ENCODE results near the gene ANKRD12. TPM values are rescaled to one million over a fixed set of nuclear protein-coding genes. Genes with fewer than 3 reads are reported as not detected.

ANKRD12 gene
- total RNA-seq, 2 experiments from 2014 or later = 33.1 to 33.9 TPM

- H3K36me3 Mint-ChIP-seq = peaks cover 3% of the 10 kb centered on the region
- no peak overlapping the region for H3K27ac Mint-ChIP-seq
- no peaks in the 10 kb centered on the region for H3K9me3 Mint-ChIP-seq
- DNase-seq = no peak
- no peaks in the 10 kb centered on the region for H3K27me3 Mint-ChIP-seq
- no peak overlapping the region for H3K4me3 Mint-ChIP-seq
- H3K4me1 Mint-ChIP-seq = peaks cover 17% of the 10 kb centered on the region
Measured at GRCh38 chr18:9206421-9206820, 69.8 kb downstream of the ANKRD12 start.

GRCh38 chr18:9209279-9209678 lies 72.7 kb downstream of the ANKRD12 start:
- no peak for DNase-seq
- Mint-ChIP-seq H3K4me1 (peaks cover 22% of the 10 kb centered on the region), H3K27ac (no peak overlapping the region), H3K27me3 (no peaks in the 10 kb centered on the region), H3K36me3 (peaks cover 5% of the 10 kb centered on the region), H3K4me3 (no peak overlapping the region), H3K9me3 (no peaks in the 10 kb centered on the region)

- no peak for DNase-seq
- Mint-ChIP-seq H3K9me3 (no peaks in the 10 kb centered on the region), H3K27ac (no peak overlapping the region), H3K36me3 (peaks cover 10% of the 10 kb centered on the region), H3K4me1 (peaks cover 18% of the 10 kb centered on the region), H3K27me3 (no peaks in the 10 kb centered on the region), H3K4me3 (no peak overlapping the region)
Measured at GRCh38 chr18:9210966-9211365, 74.4 kb downstream of the ANKRD12 start.

DNA sequence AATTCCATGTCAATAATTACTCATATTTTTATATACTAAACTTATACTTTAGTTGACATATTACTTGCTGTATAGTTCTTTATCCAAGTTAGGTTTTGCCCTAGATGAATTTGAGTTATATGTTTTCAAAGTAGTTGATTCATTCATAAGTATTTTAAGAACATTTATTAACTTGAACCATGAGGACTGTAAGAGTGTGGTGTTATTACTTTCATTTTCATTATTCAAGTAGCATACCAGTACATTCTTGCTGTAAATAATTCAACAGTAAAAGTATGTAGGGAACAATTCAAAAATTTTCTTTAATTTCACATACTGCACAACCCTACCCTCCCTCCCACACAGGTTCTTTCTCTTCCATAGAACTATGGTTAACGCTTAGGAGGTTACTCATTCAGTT lies 75.4 kb downstream of the ANKRD12 start:
- Mint-ChIP-seq H3K4me1 (peaks cover 18% of the 10 kb centered on the region), H3K4me3 (no peak overlapping the region), H3K36me3 (peaks cover 10% of the 10 kb centered on the region), H3K27ac (no peak overlapping the region), H3K27me3 (no peaks in the 10 kb centered on the region), H3K9me3 (no peaks in the 10 kb centered on the region)
- no peak for DNase-seq

GRCh38 chr18:9215221-9215933 lies 78.8 kb downstream of the ANKRD12 start:
- Mint-ChIP-seq H3K4me1 (peaks cover 14% of the 10 kb centered on the region), H3K36me3 (peaks cover 15% of the 10 kb centered on the region), H3K9me3 (no peaks in the 10 kb centered on the region), H3K4me3 (no peak overlapping the region), H3K27me3 (no peaks in the 10 kb centered on the region), H3K27ac (no peak overlapping the region)
- no peak for DNase-seq

GRCh38 chr18:9216459-9216858 lies 79.9 kb downstream of the ANKRD12 start:
- Mint-ChIP-seq H3K4me3 (no peak overlapping the region), H3K27ac (no peak overlapping the region), H3K27me3 (no peaks in the 10 kb centered on the region), H3K9me3 (no peaks in the 10 kb centered on the region), H3K4me1 (peaks cover 7% of the 10 kb centered on the region), H3K36me3 (peaks cover 19% of the 10 kb centered on the region)
- no peak for DNase-seq

GRCh38 chr18:9217743-9218451 lies 81.3 kb downstream of the ANKRD12 start:
- no peaks in the 10 kb centered on the region for H3K27me3 Mint-ChIP-seq
- H3K27ac Mint-ChIP-seq = no peak overlapping the region
- H3K36me3 Mint-ChIP-seq = peaks cover 24% of the 10 kb centered on the region
- no peaks in the 10 kb centered on the region for H3K9me3 Mint-ChIP-seq
- peaks cover 2% of the 10 kb centered on the region for H3K4me1 Mint-ChIP-seq
- no peak for DNase-seq
- no peak overlapping the region for H3K4me3 Mint-ChIP-seq

DNA sequence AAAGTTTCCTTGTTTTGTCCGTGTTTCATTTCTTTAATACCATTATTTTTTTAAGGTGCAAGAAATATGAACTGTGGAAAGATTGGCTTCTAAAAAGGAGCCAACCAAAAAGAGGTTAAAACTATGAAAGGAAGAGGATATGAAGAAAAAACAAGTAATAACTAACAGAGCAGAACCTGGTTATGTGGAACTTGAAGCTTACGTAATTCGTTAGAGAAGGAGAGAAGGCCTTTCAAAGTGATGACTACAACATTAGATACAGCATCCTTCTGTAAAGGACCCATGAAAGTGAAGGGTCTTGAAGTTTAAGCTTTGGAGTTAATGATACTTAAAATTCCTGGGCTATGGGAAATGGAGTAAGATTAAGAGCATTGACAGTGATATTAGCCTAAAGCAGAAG lies 84.5 kb downstream of the ANKRD12 start:
- H3K27ac Mint-ChIP-seq = no peak overlapping the region
- no peaks in the 10 kb centered on the region for H3K27me3 Mint-ChIP-seq
- H3K4me3 Mint-ChIP-seq = no peak overlapping the region
- H3K36me3 Mint-ChIP-seq = peaks cover 26% of the 10 kb centered on the region
- DNase-seq = no peak
- H3K9me3 Mint-ChIP-seq = no peaks in the 10 kb centered on the region
- H3K4me1 Mint-ChIP-seq = no peaks in the 10 kb centered on the region

GRCh38 chr18:9221661-9222060 lies 85.1 kb downstream of the ANKRD12 start:
- Mint-ChIP-seq H3K4me1 (no peaks in the 10 kb centered on the region), H3K9me3 (no peaks in the 10 kb centered on the region), H3K4me3 (no peak overlapping the region), H3K27ac (no peak overlapping the region), H3K36me3 (peaks cover 31% of the 10 kb centered on the region), H3K27me3 (no peaks in the 10 kb centered on the region)
- DNase-seq = no peak

DNA sequence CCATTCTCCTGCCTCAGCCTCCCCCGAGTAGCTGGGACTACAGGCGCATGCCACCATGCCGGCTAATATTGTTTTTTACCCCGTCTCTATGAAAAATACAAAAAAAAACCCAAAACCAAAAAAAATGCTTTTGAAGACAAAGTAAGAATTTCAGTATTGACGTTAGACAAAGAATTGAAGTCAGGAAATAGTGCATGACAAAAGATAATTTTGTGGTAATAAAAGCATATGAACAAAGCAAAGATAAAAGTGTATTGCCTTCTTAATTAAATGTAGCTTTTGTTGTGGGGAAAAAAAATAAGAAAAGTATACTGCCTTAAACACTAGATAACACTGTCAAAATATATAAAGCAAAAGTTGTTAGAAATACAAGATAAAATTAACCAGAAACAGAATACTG lies 86.8 kb downstream of the ANKRD12 start:
- H3K27me3 Mint-ChIP-seq = no peaks in the 10 kb centered on the region
- peaks cover 3% of the 10 kb centered on the region for H3K4me1 Mint-ChIP-seq
- H3K4me3 Mint-ChIP-seq = no peak overlapping the region
- DNase-seq = no peak
- H3K9me3 Mint-ChIP-seq = no peaks in the 10 kb centered on the region
- H3K27ac Mint-ChIP-seq = no peak overlapping the region
- peaks cover 40% of the 10 kb centered on the region for H3K36me3 Mint-ChIP-seq

GRCh38 chr18:9226463-9226862 lies 89.9 kb downstream of the ANKRD12 start:
- no peaks in the 10 kb centered on the region for H3K27me3 Mint-ChIP-seq
- no peak overlapping the region for H3K27ac Mint-ChIP-seq
- peaks cover 9% of the 10 kb centered on the region for H3K4me1 Mint-ChIP-seq
- H3K4me3 Mint-ChIP-seq = no peak overlapping the region
- DNase-seq = no peak
- peaks cover 10% of the 10 kb centered on the region for H3K9me3 Mint-ChIP-seq
- peaks cover 64% of the 10 kb centered on the region for H3K36me3 Mint-ChIP-seq

- Mint-ChIP-seq H3K4me3 (no peak overlapping the region), H3K9me3 (peaks cover 24% of the 10 kb centered on the region), H3K27ac (no peak overlapping the region), H3K36me3 (peaks cover 67% of the 10 kb centered on the region), H3K4me1 (peaks cover 10% of the 10 kb centered on the region), H3K27me3 (no peaks in the 10 kb centered on the region)
- no peak for DNase-seq
Measured at GRCh38 chr18:9231852-9232486, 95.4 kb downstream of the ANKRD12 start.

DNA sequence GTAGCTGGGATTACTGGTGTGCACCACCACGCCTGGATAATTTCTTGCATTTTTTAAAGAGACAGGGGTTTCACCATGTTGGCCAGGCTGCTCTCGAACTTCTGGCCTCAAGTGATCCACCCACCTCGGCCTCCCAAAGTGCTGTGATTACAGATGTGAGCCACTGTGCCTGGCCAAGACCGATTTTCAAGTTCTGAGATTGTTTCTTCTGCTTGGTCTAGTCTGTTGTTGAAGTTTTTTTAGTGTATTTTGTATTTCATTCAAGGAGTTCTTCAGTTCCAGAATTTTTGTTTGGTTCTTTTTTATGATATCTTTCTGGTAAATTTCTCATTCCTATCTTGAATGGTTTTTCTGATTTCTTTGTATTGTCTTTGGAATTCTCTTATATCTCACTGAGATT lies 96.4 kb downstream of the ANKRD12 start:
- H3K27me3 Mint-ChIP-seq = no peaks in the 10 kb centered on the region

GRCh38 chr18:9233771-9234440 lies 97.3 kb downstream of the ANKRD12 start:
- no peaks in the 10 kb centered on the region for H3K27me3 Mint-ChIP-seq
- peaks cover 23% of the 10 kb centered on the region for H3K9me3 Mint-ChIP-seq
- H3K36me3 Mint-ChIP-seq = peaks cover 61% of the 10 kb centered on the region
- H3K4me1 Mint-ChIP-seq = peaks cover 4% of the 10 kb centered on the region
- no peak overlapping the region for H3K27ac Mint-ChIP-seq
- no peak overlapping the region for H3K4me3 Mint-ChIP-seq
- no peak for DNase-seq

More for the DNA sequence above, 96.4 kb downstream of the ANKRD12 start:
- DNase-seq = no peak
- Mint-ChIP-seq H3K9me3 (peaks cover 24% of the 10 kb centered on the region), H3K36me3 (peaks cover 63% of the 10 kb centered on the region), H3K4me1 (peaks cover 8% of the 10 kb centered on the region), H3K27ac (no peak overlapping the region), H3K4me3 (no peak overlapping the region)

DNA sequence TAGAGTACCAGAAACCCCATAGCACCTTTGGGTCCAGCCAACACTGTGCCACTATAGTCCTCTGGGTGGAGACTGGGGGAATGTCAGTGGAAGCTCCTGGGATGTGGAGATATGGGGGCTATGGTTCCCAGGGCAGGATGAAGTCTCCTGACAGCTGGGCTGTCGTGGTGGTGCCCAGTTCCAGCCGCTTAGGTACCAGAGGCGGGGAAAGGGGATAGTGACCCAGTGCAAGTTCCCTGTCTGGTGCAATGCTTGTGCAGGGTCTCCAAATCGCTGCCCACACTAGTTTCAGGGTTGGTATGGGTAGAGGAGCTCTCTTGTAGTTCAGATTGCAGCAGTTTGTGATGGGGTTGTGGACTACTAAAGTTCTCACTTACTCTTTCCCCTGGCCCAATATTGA lies 97.9 kb downstream of the ANKRD12 start:
- Mint-ChIP-seq H3K27ac (no peak overlapping the region), H3K27me3 (no peaks in the 10 kb centered on the region), H3K36me3 (peaks cover 54% of the 10 kb centered on the region), H3K4me3 (no peak overlapping the region), H3K9me3 (peaks cover 23% of the 10 kb centered on the region), H3K4me1 (peaks cover 4% of the 10 kb centered on the region)
- no peak for DNase-seq
